Heart left ventricle (tissue), 13 donors: ENCODE results near the gene CCDC136.

ENCODE experiments used
- CTCF ChIP-seq, 12 donors: fragments of 200-600 bp; sonication (generic) in 4 of 12; IDR thresholded peaks; one replicate each; pipeline versions ENCODE4 v1.5.0 to v1.8.0; 2018 to 2022; ENCODE audit warnings: antibody characterized with exemption in 12 of 12, mild to moderate bottlenecking in 5 of 12
- POLR2A ChIP-seq, 2 donors: fragments of 450-650 bp; IDR thresholded peaks; one replicate each; pipeline ENCODE4 v1.6.1; 2017; ENCODE audit warnings: antibody characterized with exemption in 2 of 2, mild to moderate bottlenecking in 2 of 2, moderate library complexity in 2 of 2
- donor health status: ischemic (EF 13 %, LVEDD 7.1; RV severe dilation, severe dysfunction).
- donor health status: DM: no; HTN: yes; CAD: no.
- donor health status: DM: no; HTN: no; CAD: no.
- donor health status: ischemic (EF 25% LVEDD 6.9; RV normal size, moderate dysfunction).
- donor health status: ischemic (EF 25% LVEDD 5.7; RV mildly dilated, moderate dysfunction).
- donor health status: ischemic (EF 35%, LVEDD 5.7; RV mildly dilated, moderate dysfunction).
- donor health status: nonischemic (EF 11% LVEDD 7.7; RV severe dilation, severe dysfunction).
- donor health status: DM: yes; HTN: yes; CAD: no.
- donor health status: PGD.
- donor health status: ischemic (EF 29% LVEDD 5.4; RV normal size, mild dysfunction).
- donor health status: nonischemic (EF 23%, LVEDD 6.1; RV moderate dilation, normal function).

DNA sequence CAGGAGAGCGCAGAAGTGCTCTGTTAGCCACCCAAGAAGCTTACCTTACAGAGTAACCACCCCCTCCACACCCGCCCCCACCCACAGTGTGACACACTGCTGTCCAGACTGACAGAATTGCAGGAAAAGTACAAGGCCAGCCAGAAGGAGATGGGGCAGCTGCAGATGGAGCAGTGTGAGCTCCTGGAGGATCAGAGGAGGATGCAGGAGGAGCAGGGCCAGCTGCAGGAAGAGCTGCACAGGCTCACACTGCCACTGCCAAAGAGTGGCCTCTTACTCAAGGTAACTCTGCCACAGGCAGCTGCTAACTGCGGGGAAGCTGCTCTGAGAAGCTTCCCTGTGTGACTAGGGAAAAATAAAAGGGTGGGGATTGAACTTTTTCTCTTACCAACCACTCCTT is 17.6 kb downstream of the CCDC136 start:
- no peak for TF ChIP-seq CTCF (IDR thresholded peaks at IDR 0.05)
- no peak for TF ChIP-seq POLR2A (IDR thresholded peaks at IDR 0.05)
